NCI-H774 (cell line): ENCODE measurements around the gene CXorf49B.
"Not testable (repeated sequence)": the region's sequence is repeated elsewhere in the genome, so short reads cannot be mapped to it uniquely, and the experiment has no call there.

Source experiments
- DNase-seq: peaks from one replicate; lab custom pipeline; 2025; lab: John Stamatoyannopoulos, UW

CXorf49B gene

GRCh38 chrX:71763049-71763448, at the start of gene CXorf49B:
TSS of gene CXorf49B (plus strand) at chrX:71763349. CDS start at chrX:71763424, 75 bp downstream.
- DNase-seq = not testable (repeated sequence)

- not testable (repeated sequence) for DNase-seq
Observed at GRCh38 chrX:71714064-71714463, 49.1 kb upstream of the CXorf49B start.

- DNase-seq = not testable (repeated sequence)
Observed at GRCh38 chrX:71715551-71715950, 47.6 kb upstream of the CXorf49B start.

- DNase-seq = not testable (repeated sequence)
Observed at GRCh38 chrX:71716323-71716722, 46.8 kb upstream of the CXorf49B start.

- DNase-seq = not testable (repeated sequence)
Observed at GRCh38 chrX:71718185-71718584, 45.0 kb upstream of the CXorf49B start, which contains the start of gene CXorf49. TSS of gene CXorf49 (minus strand) at chrX:71718285. CDS start at chrX:71718151, 134 bp downstream.

GRCh38 chrX:71719195-71719594, 44.0 kb upstream of the CXorf49B start:
- not testable (repeated sequence) for DNase-seq

GRCh38 chrX:71720289-71720886, 42.8 kb upstream of the CXorf49B start:
- not testable (repeated sequence) for DNase-seq

GRCh38 chrX:71760688-71761281, 2.4 kb upstream of the CXorf49B start:
- not testable (repeated sequence) for DNase-seq

GRCh38 chrX:71764832-71765231, 1.7 kb downstream of the CXorf49B start:
- not testable (repeated sequence) for DNase-seq

- not testable (repeated sequence) for DNase-seq
Observed at GRCh38 chrX:71765613-71766012, 2.5 kb downstream of the CXorf49B start.

GRCh38 chrX:71767134-71767533, 4.0 kb downstream of the CXorf49B start:
- DNase-seq = not testable (repeated sequence)

GRCh38 chrX:71778322-71778721, 15.2 kb downstream of the CXorf49B start:
- not testable (repeated sequence) for DNase-seq

GRCh38 chrX:71782225-71782949, 19.2 kb downstream of the CXorf49B start:
- DNase-seq = not testable (repeated sequence)

GRCh38 chrX:71782950-71783299, 19.8 kb downstream of the CXorf49B start:
- not testable (repeated sequence) for DNase-seq

- not testable (repeated sequence) for DNase-seq
Observed at GRCh38 chrX:71783569-71784347, 20.6 kb downstream of the CXorf49B start.

GRCh38 chrX:71784348-71784983, 21.3 kb downstream of the CXorf49B start:
- not testable (repeated sequence) for DNase-seq

GRCh38 chrX:71806450-71806849, 43.3 kb downstream of the CXorf49B start:
- not testable (repeated sequence) for DNase-seq

GRCh38 chrX:71809886-71810285, 46.7 kb downstream of the CXorf49B start:
- DNase-seq = no peak

- no peak for DNase-seq
Observed at GRCh38 chrX:71814123-71814912, 51.2 kb downstream of the CXorf49B start.

GRCh38 chrX:71815121-71815905, 52.2 kb downstream of the CXorf49B start:
- no peak for DNase-seq
